Right kidney (tissue), 1 donor: ENCODE results near the gene KIR2DL3.
"Not testable (repeated sequence)": the region's sequence is repeated elsewhere in the genome, so short reads cannot be mapped to it uniquely, and the experiment has no call there.

Experiments used
- DNase-seq: peaks from one replicate; pipeline ENCODE4 v3.0.0-alpha.2; 2016

Gene KIR2DL3

GRCh38 chr19:54744080-54744479, 5.8 kb downstream of the KIR2DL3 start:
- not testable (repeated sequence) for DNase-seq

- not testable (repeated sequence) for DNase-seq
These were observed 9.5 kb downstream of the KIR2DL3 start for GRCh38 chr19:54747614-54748322.

DNA sequence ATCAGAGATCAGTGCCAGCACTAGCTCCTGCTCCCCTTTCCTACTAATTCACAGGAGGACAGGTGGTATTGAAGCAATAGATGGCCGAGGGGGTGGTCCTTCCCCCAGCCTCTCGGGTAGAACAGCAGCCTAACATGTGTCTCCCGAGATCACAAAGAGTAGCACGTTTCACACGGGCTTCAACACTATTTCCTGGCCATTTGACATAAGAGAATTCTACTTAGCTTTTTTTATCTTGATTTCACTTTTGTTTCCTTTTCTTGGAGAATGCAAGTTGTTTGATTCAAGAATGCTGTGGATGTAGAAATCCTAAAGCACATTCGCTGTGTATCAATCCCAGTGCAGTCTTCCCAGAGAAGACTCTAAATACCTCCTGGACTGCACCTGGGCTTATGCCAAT, 12.0 kb downstream of the KIR2DL3 start:
- DNase-seq, result not testable (repeated sequence)

- not testable (repeated sequence) for DNase-seq
These were observed 18.1 kb downstream of the KIR2DL3 start for GRCh38 chr19:54756204-54757110.

DNA sequence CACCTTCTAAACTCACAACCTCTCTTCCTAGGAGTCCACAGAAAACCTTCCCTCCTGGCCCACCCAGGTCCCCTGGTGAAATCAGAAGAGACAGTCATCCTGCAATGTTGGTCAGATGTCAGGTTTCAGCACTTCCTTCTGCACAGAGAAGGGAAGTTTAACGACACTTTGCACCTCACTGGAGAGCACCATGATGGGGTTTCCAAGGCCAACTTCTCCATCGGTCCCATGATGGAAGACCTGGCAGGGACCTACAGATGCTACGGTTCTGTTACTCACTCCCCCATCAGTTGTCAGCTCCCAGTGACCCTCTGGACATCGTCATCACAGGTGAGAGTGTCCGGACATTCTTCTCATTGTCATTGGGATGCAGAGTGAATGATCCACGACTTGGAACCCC, 20.3 kb downstream of the KIR2DL3 start:
- not testable (repeated sequence) for DNase-seq

GRCh38 chr19:54764219-54764618, 25.9 kb downstream of the KIR2DL3 start:
- not testable (repeated sequence) for DNase-seq

- DNase-seq, result not testable (repeated sequence)
These were observed 28.2 kb downstream of the KIR2DL3 start for GRCh38 chr19:54766464-54766863.

DNA sequence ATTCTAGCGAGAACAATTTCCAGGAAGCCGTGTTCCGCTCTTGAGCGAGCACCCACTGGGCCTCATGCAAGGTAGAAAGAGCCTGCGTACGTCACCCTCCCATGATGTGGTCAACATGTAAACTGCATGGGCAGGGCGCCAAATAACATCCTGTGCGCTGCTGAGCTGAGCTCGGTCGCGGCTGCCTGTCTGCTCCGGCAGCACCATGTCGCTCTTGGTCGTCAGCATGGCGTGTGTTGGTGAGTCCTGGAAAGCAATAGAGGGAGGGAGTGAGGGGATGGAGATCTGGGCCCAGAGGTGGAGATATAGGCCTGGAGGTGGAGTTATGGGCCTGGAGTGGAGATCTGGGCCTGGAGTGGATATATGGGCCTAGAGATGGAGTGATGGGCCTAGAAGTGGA, 31.3 kb downstream of the KIR2DL3 start, which contains the start of gene KIR2DL1:
Gene KIR2DL1 (plus strand): TSS at position 148 of the 400 bp plus-strand sequence. CDS start 58 bp downstream, at position 206.
- not testable (repeated sequence) for DNase-seq

GRCh38 chr19:54770511-54770910, 32.2 kb downstream of the KIR2DL3 start:
- DNase-seq, result not testable (repeated sequence)

DNA sequence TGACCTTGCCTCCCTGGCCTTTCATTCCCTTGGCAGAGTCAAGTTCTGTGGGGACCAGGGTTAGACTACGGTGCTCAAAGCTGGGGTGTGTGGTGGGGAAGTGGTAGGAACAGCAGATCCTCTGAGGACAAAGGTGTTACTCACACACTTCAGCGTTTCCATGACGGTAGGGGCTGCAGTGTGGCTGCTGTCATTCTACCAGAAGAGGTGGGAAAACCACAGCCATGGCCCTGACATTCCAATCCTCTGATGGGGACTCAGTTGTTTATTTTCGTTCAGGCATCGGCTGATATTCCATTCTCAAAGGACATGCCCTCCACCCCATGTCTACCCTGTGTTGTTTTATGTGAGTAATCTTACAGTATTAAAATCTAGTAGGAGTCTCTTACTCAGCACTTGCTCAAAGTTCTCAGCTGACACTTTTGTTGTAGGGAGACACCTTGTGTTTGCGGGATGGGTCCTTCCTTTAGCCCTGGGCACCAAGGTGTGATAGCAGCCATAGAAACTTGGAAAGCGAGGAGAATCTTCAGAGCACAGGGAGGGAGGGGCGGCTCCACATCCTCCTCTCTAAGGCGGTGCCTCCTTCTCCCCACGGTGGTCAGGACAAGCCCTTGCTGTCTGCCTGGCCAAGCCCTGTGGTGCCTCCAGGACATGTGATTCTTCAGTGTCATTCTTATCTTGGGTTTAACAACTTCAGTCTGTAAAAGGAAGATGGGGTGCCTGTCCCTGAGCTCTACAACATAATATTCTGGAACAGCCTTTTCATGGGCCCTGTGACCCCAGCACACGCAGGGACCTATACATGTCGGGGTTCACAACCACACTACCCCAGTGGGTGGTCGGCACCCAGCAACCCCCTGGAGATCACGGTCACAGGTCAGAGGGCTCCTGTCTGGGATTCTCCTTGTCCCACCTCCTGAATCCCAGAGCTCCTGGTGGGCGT, 33.0 kb downstream of the KIR2DL3 start:
- not testable (repeated sequence) for DNase-seq

- not testable (repeated sequence) for DNase-seq
These were observed 34.4 kb downstream of the KIR2DL3 start for GRCh38 chr19:54772666-54773065.

- not testable (repeated sequence) for DNase-seq
These were observed 36.9 kb downstream of the KIR2DL3 start for GRCh38 chr19:54775095-54775815.

GRCh38 chr19:54775830-54776229, 37.5 kb downstream of the KIR2DL3 start:
- DNase-seq, result not testable (repeated sequence)

DNA sequence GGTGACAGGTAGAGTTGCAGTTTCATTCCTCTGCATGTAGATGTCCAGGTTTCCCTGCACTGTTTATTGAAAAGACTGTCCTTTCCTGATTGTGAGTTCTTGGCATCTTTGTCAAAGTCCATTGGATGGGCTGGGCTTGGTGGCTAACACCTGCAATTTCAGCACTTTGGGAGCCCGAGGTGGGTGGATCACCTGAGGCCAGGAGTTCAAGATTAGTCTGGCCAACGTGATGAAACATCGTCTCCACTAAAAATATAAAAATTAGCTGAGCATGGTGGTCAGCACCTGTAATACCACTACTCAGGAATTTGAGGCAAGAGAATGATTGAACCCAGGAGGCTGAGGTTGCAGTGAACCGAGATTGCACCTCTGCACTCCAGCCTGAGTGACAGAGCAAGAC, 39.5 kb downstream of the KIR2DL3 start:
- not testable (repeated sequence) for DNase-seq

GRCh38 chr19:54778896-54779295, 40.6 kb downstream of the KIR2DL3 start:
- DNase-seq, result not testable (repeated sequence)

GRCh38 chr19:54782916-54783315, 44.6 kb downstream of the KIR2DL3 start:
- DNase-seq, result not testable (repeated sequence)

GRCh38 chr19:54786091-54786723, 47.9 kb downstream of the KIR2DL3 start:
- not testable (repeated sequence) for DNase-seq

GRCh38 chr19:54788154-54788553, 49.8 kb downstream of the KIR2DL3 start:
- not testable (repeated sequence) for DNase-seq

DNA sequence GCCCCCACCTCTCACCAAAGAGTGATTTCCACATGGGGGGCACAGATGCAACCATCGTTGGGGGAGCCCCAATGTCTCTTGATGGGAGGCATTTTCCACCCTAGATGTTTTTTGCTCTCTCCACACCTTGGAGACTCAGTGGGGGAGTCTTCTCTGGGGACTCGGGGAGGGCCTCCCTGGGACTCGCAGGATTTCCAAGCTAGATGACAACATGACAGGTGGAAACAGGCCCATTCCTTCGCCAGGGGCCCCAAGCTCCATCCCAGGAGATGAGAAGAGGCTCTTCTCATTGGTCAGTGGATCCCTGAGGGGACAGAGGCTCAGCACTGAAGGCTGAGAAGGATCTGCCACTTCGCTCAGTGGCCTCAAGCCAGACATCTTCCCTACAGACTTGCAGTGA, 52.4 kb downstream of the KIR2DL3 start:
- no peak for DNase-seq

GRCh38 chr19:54791476-54791875, 53.2 kb downstream of the KIR2DL3 start:
- no peak for DNase-seq

- DNase-seq, result no peak
These were observed 54.5 kb downstream of the KIR2DL3 start for GRCh38 chr19:54792814-54793213.
